NCI-H1436 (cell line): ENCODE measurements around the gene DHRS1.

Experiments used
- DNase-seq: peaks from one replicate; lab custom pipeline; 2025; lab: John Stamatoyannopoulos, UW

DHRS1 gene

DNA sequence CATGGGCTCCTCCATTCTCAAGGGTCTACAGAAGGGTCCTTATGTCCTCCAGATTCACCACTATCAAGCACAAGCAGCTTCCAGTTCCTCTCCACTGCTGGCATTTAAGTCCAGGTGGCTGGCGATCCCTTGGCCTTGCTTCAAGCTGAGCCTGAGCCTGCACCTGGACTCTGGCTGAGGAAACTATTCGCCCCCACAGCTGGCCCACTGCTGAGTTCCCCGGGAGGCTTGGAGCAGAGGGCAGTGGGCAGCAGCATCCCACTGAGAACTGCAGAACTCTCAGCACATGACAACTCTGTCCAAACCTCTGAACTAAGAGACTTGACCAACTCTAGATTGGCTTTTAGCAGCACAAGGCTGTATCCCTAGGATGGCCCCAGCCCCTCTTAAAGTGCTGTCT is 16.8 kb downstream of the DHRS1 start:
- DNase-seq: no peak

GRCh38 chr14:24281636-24282035 is 17.9 kb downstream of the DHRS1 start:
- no peak for DNase-seq

DNA sequence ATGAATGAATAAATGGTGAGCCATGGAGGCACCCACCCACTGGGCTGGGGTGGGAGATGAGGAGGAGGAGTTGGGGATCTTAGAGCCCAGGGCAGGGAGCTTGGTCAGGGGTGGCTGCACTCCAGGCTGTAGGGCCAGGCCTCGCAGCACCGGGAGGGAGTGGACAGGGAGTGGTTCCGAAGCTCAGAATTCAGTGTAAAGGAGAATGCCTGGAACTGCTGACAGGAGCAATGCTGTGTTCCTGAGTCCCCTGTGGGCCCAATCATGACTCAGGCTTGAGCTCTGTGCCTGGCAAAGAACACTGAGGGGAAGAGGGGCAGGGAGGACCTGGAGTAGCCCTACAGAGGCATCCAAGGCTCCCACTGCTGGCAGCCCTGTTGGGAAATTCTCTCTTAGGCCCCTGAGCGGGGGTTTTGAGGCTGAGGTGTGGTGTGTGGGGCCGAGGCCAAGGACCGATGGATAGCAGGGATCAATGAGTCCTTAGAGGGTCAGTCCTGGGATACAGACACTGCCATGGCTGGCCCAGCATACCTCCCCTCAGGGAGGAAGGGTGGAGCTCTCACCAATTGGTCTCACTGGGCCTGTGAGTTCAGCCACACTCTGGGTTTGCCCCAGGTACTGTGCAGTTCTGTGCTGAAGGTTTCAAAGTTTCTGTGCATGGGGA is 18.7 kb downstream of the DHRS1 start:
- DNase-seq: no peak

DNA sequence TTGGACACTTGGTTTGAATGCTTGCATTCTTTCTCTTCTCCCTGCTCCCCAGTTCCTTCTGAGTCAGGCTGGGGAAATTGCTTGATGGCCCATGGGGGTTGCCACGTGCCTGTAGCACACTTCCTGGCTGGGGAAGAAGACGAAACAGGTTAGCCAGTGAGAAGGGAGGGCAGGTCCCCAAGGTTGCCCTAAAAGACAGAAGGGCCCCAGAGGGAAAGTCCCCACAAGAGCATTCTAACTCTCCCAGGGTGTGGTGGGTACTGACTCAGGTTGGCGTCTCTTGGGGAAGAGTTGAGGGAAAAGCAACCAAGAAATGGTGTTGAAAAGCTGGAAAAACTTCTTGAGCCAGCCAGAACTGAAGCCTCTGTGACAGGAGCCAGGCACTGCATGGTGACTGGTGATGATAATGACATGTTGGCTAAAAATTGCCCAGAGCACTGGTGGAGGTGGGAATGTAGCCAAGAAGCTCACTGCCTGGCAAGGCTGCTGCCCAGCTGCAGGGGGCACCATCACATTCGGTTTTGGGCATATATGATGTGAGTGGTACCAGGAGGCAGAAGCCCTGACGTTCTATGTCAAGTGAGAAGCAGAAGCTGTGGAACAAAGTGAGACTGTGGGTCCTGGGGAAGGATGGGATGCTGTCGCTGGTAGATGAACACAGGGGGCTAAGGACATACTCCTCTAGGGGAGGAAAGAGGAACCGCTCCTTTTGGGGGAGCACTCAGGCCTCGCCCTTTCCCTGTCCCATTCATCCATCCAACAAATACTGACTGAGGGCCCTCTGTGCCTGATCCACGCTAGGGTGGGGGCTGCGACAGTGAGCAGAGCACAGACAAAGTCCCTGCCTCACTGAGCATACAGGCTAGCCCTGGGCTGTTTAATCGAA is 20.0 kb downstream of the DHRS1 start:
- DNase-seq: peak; percentile 4

DNA sequence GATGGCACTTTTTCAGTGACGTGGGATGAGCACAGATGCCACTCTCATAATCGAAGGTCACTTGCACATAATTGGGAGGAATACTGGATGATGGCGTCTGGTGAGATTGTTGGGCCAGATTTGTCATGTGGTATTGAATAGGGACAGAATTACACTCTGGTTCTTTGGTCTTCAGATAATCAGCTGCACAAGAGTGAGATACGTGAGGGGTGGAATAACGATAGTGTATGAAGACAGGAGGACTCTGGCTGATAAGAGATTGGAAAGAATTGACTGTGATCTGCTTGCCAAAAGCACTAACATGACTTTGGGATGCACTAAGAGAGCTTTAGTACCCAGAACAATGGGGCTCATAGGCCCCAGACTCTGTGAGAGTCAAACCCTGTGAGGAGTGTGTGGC is 21.2 kb downstream of the DHRS1 start:
- DNase-seq: no peak

GRCh38 chr14:24277606-24278321 is 21.8 kb downstream of the DHRS1 start:
- no peak for DNase-seq

DNA sequence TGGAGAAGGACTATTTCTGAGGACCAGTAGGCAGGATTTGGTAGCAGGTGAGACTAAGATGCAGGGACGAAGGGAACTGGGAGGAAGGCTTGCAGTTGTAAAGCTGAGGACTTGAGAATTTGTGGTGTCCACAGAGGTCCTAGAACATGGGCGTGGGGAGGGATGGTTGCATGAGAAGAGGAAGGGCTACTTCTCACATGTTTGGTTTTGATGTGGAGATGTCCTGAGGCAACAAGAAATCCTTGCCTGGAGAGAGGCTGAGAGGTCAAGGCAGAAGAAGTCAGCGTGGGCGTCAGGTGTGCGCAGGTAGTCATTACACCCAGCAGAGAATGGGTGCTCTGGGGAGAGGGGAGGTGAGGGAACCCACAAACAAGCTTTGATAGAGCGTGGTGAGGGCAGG is 22.5 kb downstream of the DHRS1 start:
- no peak for DNase-seq

DNA sequence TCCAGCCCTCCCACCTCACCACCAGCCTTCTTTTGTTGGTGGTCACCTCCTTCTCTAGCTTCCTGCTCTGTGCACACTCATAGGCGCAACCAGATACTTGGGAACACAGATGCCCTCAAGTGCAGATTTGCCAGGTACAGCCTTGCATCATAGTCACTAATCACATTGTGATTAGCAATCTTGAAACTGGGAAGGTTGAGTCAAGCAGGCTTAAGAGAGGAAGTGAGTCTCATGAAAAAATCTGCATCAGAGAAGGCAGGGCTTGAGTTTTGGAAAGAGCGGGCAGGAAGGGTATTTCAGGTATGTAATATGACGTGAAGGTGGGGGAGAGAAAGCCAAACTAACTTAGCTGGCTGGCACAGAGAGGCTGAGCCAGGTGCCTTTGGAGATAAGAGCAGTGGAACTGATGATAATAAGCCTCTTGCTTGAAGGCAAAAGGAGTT is 25.5 kb downstream of the DHRS1 start:
- no peak for DNase-seq

GRCh38 chr14:24273422-24273998 is 26.1 kb downstream of the DHRS1 start:
- DNase-seq: no peak

DNA sequence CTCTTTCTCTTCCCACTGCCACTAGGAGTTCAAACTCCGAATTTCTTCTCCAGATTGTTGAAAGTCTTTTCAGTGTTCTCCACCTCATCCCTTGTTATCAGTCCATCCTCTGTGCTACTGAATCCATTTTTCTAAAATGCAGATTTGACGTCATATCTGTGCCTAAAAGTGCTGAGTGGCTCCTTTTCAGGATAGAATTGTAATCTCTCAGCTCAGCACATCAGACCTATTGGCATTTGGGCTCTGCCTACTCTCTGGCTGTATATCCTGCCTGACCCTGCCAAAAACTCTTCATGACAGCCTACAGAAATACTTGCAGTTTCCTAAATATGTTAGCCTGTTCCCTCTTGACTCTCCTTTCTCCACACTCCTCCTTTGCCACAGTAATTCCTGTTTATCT is 27.1 kb downstream of the DHRS1 start:
- no peak for DNase-seq

DNA sequence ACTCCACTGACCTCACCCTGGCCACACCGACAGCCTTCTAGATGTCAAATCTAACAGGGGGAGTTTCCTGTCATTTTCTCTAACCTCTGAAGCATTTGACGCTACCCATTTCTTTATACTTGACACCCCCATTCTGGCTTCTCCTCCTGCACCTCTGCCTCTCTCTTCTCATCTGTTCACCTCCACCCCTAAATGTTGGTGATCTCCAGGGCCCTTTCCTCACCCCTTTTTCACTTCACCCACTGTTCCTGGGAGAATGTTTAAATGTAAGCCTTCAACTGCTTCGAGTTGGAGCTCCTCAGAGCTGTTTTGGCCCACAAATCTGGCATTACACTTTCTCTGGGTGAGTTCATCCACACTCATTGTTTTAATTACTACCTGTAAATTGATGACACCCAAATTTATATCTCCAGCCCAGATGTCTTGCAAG is 27.7 kb downstream of the DHRS1 start:
- DNase-seq: no peak

DNA sequence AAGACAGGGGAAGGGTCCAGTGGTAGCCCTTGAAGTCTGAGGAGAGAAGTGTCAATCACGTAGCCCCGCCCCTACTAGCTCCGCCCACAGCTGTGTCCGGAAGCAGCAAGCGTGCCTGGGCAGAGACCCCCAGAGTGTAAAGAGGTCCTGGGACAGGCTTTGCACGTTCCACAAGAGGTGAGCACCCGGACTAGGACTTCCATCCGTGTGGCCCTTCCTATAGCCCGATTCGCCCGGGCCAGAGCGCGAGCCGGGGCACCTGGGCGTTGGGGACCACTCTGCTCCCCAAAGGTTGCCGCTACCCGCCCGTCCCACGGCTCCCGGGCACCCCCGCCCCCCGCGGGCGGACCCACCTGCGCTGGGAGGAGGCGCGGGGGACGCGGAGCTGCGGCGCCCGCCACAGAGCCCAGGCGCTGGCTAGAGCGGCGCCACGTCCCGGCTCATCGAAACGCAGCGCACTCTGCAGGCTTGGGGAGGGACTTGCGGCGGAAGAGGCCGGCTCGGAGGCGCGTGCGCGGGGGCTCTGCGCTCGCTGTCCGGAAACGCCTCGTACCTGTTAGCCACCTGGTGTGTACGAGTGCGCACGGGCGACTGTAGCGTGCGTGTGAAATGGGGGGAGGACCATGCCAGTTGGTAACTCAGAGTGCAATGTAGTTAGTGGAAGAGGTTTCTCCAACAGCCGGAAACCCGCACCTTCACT is 28.3 kb downstream of the DHRS1 start, which contains the start of gene RABGGTA:
RABGGTA (minus strand) TSS at position 464 of the 700 bp plus-strand sequence. CDS start 482 bp downstream, outside the sequence.
- DNase-seq: peak; percentile 90

DNA sequence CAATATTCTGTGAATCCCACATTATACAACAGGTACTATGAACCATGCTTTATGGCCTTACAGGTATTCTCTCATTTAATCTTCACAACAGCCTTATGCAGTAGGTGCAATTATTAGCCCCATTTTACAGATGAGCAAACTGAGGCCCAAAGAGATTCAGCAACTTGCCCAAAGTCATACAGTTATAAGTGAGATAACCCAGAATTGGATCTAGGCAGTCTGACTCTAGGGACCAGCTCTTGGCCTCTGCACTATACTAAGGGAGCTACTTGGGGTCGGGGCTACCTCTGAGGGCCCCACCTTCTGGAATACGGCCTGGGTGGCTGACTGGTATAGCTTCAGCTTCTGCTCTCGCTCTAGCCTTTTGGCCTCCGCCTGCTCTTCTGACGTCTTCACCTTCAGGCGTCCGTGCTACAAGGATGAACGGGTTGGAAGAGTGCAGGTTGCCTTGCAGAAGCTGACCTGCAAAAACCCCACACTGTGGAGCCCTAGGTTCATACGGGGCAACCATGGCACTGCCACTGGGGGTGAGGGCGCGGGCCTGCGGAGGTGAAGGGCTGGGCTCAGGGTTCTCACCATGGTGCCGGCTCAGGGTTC is 28.9 kb downstream of the DHRS1 start:
- DNase-seq: no peak

GRCh38 chr14:24269910-24270536 is 29.6 kb downstream of the DHRS1 start:
- no peak for DNase-seq

DNA sequence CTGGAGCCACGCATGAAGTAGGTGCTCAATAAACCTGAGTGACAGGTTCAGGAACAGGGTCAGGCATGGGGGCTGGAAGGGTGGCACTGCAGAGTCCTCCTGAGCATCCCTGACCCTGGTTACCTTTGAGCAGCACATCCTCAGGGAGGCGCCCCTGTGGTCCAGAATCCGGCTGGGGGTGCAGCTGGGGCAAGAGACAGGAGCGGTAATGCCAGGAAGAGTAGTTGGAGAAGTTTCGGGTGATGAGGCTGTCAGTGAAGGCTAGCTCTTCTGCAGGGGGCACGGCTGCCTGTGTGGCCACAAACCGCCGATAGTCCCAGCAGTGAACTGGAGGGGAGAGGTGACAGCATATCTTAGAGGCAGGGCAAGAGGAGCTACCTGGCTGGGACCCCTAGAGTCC is 30.2 kb downstream of the DHRS1 start:
- no peak for DNase-seq

DNA sequence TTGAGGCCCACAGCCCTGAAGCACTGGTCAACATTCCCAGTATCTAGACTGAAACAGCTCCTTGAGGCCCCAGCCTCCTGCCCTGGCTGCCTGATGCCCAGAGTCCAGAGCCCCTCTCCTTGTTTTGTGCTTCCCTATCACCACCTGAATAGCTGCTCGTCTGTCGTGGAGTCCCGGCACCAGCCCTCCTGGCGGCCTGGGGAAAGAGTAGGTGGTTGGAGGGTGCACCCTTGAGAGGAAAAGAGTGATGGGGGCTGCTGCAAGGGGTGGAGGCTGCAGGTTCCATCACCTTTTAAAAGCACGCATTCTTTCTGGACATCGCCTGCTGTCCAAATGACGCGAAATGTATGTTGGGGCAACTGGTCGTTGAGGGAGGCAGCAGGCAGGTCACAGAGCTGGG is 31.4 kb downstream of the DHRS1 start:
- DNase-seq: no peak

- DNase-seq: no peak
These were observed 32.1 kb downstream of the DHRS1 start for GRCh38 chr14:24267516-24267915.

DNA sequence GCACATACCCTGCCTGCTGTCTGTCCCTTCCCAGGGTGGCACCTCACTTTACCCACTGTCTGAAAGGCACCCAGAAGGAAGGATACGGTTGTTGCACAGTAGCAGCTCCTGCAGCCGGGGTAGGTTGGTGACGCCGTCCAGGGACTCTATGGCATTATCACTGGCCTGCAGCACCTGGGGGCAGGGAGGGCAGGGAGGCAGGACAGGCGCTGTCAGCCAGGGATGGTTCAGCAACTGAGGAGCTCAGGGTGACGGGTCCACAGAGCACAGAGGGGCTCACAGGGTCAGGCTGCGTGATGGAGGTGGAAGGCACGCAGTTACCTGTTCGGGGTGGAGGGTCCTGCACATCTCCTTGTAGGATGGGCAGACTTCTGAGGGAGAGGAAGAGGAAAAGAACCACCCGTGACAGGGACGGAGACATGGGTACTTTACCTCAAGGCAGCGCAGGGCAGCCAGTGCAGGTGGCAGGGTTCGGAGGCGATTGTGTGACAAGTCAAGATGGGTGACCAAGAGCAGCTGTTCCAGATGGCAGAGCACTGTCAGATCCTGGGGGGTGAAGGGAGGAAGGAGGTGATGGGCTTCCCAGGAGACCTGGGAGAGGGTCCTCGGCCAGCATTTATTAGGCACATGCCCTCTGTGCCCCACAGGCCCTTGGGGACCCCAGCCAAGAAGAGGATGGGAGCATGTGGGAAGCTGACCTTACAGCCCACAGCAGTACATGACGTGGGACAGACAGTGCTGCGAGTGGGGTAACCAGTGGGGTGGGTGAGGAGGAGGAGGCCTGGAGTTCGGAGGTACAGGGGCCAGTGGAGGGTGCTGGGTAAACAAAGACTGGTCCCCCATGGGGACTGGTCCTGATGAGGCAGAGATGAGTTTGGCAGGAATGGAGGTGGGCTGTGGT is 33.0 kb downstream of the DHRS1 start:
- DNase-seq: no peak

- no peak for DNase-seq
These were observed 35.3 kb downstream of the DHRS1 start for GRCh38 chr14:24264298-24264697.

GRCh38 chr14:24263848-24264247 is 35.7 kb downstream of the DHRS1 start:
- no peak for DNase-seq
